Activated CD4-positive, alpha-beta T cell treated with anti-CD3 and anti-CD28 coated beads, Interleukin-2, amount 10 ng/mL, durations not matched to agents 24 days and 14 days (primary cell): Measurements from ENCODE around the gene ZDHHC14. TPM values are rescaled to one million over a fixed set of nuclear protein-coding genes. Genes with fewer than 3 reads are reported as not detected.
"Not testable (repeated sequence)": the region's sequence is repeated elsewhere in the genome, so short reads cannot be mapped to it uniquely, and the experiment has no call there.

Experiments used
- DNase-seq: peaks from one replicate; pipeline ENCODE4 v3.0.0; 2022
- H3K27ac Mint-ChIP-seq: one replicate; pipeline ENCODE4 v1.8.0; 2022; ENCODE audit warnings: mild to moderate bottlenecking, mixed read lengths
- H3K27me3 Mint-ChIP-seq: one replicate; pipeline ENCODE4 v1.8.0; 2022; ENCODE audit warnings: mixed read lengths
- H3K36me3 Mint-ChIP-seq: one replicate; pipeline ENCODE4 v1.8.0; 2022; ENCODE audit warnings: low read depth, mild to moderate bottlenecking, mixed read lengths
- H3K4me1 Mint-ChIP-seq: one replicate; pipeline ENCODE4 v1.8.0; 2021; ENCODE audit warnings: mixed read lengths
- H3K4me3 Mint-ChIP-seq: one replicate; pipeline ENCODE4 v1.8.0; 2022; ENCODE audit warnings: mild to moderate bottlenecking, moderate library complexity, mixed read lengths
- H3K9me3 Mint-ChIP-seq: one replicate; pipeline ENCODE4 v1.8.0; 2021; ENCODE audit warnings: mixed read lengths
- intact Hi-C: fragments of 100-400 bp; cut with micrococcal nuclease; formaldehyde crosslinking; loops from one replicate; pipeline ENCODE4 v1.15.1; 2023
- total RNA-seq: library from RNA; stranded (reverse); gene quantifications from 2 replicates; pipeline ENCODE4 v1.2.3, GENCODE V29; 2022

The ZDHHC14 gene
- total RNA-seq, 1 donor from 2014 or later, result 14.1 TPM

GRCh38 chr6:157699777-157700636, 319.0 kb downstream of the ZDHHC14 start:
- intact Hi-C loops, result no loop called here
- H3K4me1 Mint-ChIP-seq, result no peaks in the 10 kb centered on the region
- peaks cover 5% of the 10 kb centered on the region for H3K9me3 Mint-ChIP-seq
- H3K27me3 Mint-ChIP-seq, result peaks cover 7% of the 10 kb centered on the region
- no peak overlapping the region for H3K4me3 Mint-ChIP-seq
- H3K36me3 Mint-ChIP-seq, result no peaks in the 10 kb centered on the region
- DNase-seq, result no peak
- no peak overlapping the region for H3K27ac Mint-ChIP-seq

- H3K4me3 Mint-ChIP-seq, H3K27ac Mint-ChIP-seq, H3K9me3 Mint-ChIP-seq, DNase-seq, H3K4me1 Mint-ChIP-seq, H3K36me3 Mint-ChIP-seq, intact Hi-C loops: not testable (repeated sequence)
- H3K27me3 Mint-ChIP-seq, result peaks cover 15% of the 10 kb centered on the region
Measured at GRCh38 chr6:157706351-157706750, 325.4 kb downstream of the ZDHHC14 start.

- Mint-ChIP-seq H3K36me3 (no peaks in the 10 kb centered on the region), H3K27me3 (peaks cover 15% of the 10 kb centered on the region), H3K4me1 (no peaks in the 10 kb centered on the region), H3K9me3 (no peaks in the 10 kb centered on the region), H3K4me3 (no peak overlapping the region), H3K27ac (no peak overlapping the region)
- intact Hi-C loops, result no loop called here
- no peak for DNase-seq
Measured at GRCh38 chr6:157706883-157707282, 325.9 kb downstream of the ZDHHC14 start.

- DNase-seq, result no peak
- H3K36me3 Mint-ChIP-seq, result no peaks in the 10 kb centered on the region
- H3K27me3 Mint-ChIP-seq, result peaks cover 15% of the 10 kb centered on the region
- no peaks in the 10 kb centered on the region for H3K9me3 Mint-ChIP-seq
- no peak overlapping the region for H3K27ac Mint-ChIP-seq
- no peaks in the 10 kb centered on the region for H3K4me1 Mint-ChIP-seq
- intact Hi-C loops, result no loop called here
- no peak overlapping the region for H3K4me3 Mint-ChIP-seq
Measured at GRCh38 chr6:157707576-157707975, 326.6 kb downstream of the ZDHHC14 start.

GRCh38 chr6:157708239-157708638, 327.2 kb downstream of the ZDHHC14 start:
- H3K27ac Mint-ChIP-seq, result no peak overlapping the region
- peaks cover 12% of the 10 kb centered on the region for H3K27me3 Mint-ChIP-seq
- H3K36me3 Mint-ChIP-seq, result no peaks in the 10 kb centered on the region
- DNase-seq, result no peak
- no peaks in the 10 kb centered on the region for H3K9me3 Mint-ChIP-seq
- intact Hi-C loops, result no loop called here
- H3K4me3 Mint-ChIP-seq, result no peak overlapping the region
- no peaks in the 10 kb centered on the region for H3K4me1 Mint-ChIP-seq

- Mint-ChIP-seq H3K27me3 (peaks cover 13% of the 10 kb centered on the region), H3K4me1 (no peaks in the 10 kb centered on the region), H3K36me3 (no peaks in the 10 kb centered on the region), H3K9me3 (no peaks in the 10 kb centered on the region), H3K4me3 (no peak overlapping the region), H3K27ac (no peak overlapping the region)
- intact Hi-C loops, result no loop called here
- no peak for DNase-seq
Measured at GRCh38 chr6:157708933-157709332, 327.9 kb downstream of the ZDHHC14 start.

GRCh38 chr6:157709555-157709954, 328.6 kb downstream of the ZDHHC14 start:
- H3K27ac Mint-ChIP-seq, result no peak overlapping the region
- no peaks in the 10 kb centered on the region for H3K4me1 Mint-ChIP-seq
- no peaks in the 10 kb centered on the region for H3K9me3 Mint-ChIP-seq
- H3K4me3 Mint-ChIP-seq, result no peak overlapping the region
- intact Hi-C loops, result no loop called here
- peaks cover 13% of the 10 kb centered on the region for H3K27me3 Mint-ChIP-seq
- no peaks in the 10 kb centered on the region for H3K36me3 Mint-ChIP-seq
- no peak for DNase-seq

GRCh38 chr6:157710604-157711003, 329.6 kb downstream of the ZDHHC14 start:
- intact Hi-C loops, result no loop called here
- H3K9me3 Mint-ChIP-seq, result no peaks in the 10 kb centered on the region

GRCh38 chr6:157711060-157711459, 330.1 kb downstream of the ZDHHC14 start:
- Mint-ChIP-seq H3K27me3 (peaks cover 14% of the 10 kb centered on the region), H3K4me3 (no peak overlapping the region), H3K27ac (no peak overlapping the region), H3K4me1 (no peaks in the 10 kb centered on the region), H3K9me3 (no peaks in the 10 kb centered on the region), H3K36me3 (no peaks in the 10 kb centered on the region)
- intact Hi-C loops, result no loop called here
- no peak for DNase-seq

More at GRCh38 chr6:157710604-157711003, 329.6 kb downstream of the ZDHHC14 start:
- no peak overlapping the region for H3K27ac Mint-ChIP-seq
- H3K36me3 Mint-ChIP-seq, result no peaks in the 10 kb centered on the region
- DNase-seq, result no peak
- H3K27me3 Mint-ChIP-seq, result peaks cover 13% of the 10 kb centered on the region
- H3K4me1 Mint-ChIP-seq, result no peaks in the 10 kb centered on the region
- H3K4me3 Mint-ChIP-seq, result no peak overlapping the region

GRCh38 chr6:157712585-157713295, 331.8 kb downstream of the ZDHHC14 start:
- no peak overlapping the region for H3K27ac Mint-ChIP-seq
- no peak for DNase-seq
- no peaks in the 10 kb centered on the region for H3K36me3 Mint-ChIP-seq
- no peaks in the 10 kb centered on the region for H3K9me3 Mint-ChIP-seq
- peaks cover 17% of the 10 kb centered on the region for H3K27me3 Mint-ChIP-seq
- no peak overlapping the region for H3K4me3 Mint-ChIP-seq
- no peaks in the 10 kb centered on the region for H3K4me1 Mint-ChIP-seq
- intact Hi-C loops, result no loop called here

GRCh38 chr6:157713451-157714152, 332.6 kb downstream of the ZDHHC14 start:
- Mint-ChIP-seq H3K4me3 (no peak overlapping the region), H3K27ac (no peak overlapping the region), H3K9me3 (no peaks in the 10 kb centered on the region), H3K27me3 (peaks cover 18% of the 10 kb centered on the region), H3K36me3 (no peaks in the 10 kb centered on the region), H3K4me1 (no peaks in the 10 kb centered on the region)
- intact Hi-C loops, result no loop called here
- DNase-seq, result no peak

- Mint-ChIP-seq H3K27ac (no peak overlapping the region), H3K4me3 (no peak overlapping the region), H3K4me1 (no peaks in the 10 kb centered on the region), H3K9me3 (no peaks in the 10 kb centered on the region), H3K27me3 (peaks cover 20% of the 10 kb centered on the region), H3K36me3 (no peaks in the 10 kb centered on the region)
- intact Hi-C loops, result no loop called here
- no peak for DNase-seq
Measured at GRCh38 chr6:157714153-157714490, 333.1 kb downstream of the ZDHHC14 start.

- Mint-ChIP-seq H3K27me3 (peaks cover 25% of the 10 kb centered on the region), H3K9me3 (no peaks in the 10 kb centered on the region)
- intact Hi-C loops, result no loop called here
Measured at GRCh38 chr6:157715728-157716164, 334.8 kb downstream of the ZDHHC14 start.

More at GRCh38 chr6:157715728-157716164, 334.8 kb downstream of the ZDHHC14 start:
- Mint-ChIP-seq H3K4me1 (no peaks in the 10 kb centered on the region), H3K27ac (no peak overlapping the region), H3K4me3 (no peak overlapping the region), H3K36me3 (no peaks in the 10 kb centered on the region)
- DNase-seq, result no peak
